HEK293T (cell line): ENCODE measurements around the gene RCAN3.

Source experiments
- FOXM1 ChIP-seq: fragments of 450-650 bp; IDR thresholded peaks from 2 replicates; pipeline ENCODE4 v1.6.1; 2017; ENCODE audit warnings: mild to moderate bottlenecking, borderline replicate concordance
- LEF1 ChIP-seq: fragments of 450-650 bp; IDR thresholded peaks from 2 replicates; pipeline ENCODE4 v1.6.1; 2017; ENCODE audit warnings: mild to moderate bottlenecking, borderline replicate concordance
- SUZ12 ChIP-seq: fragments of 450-650 bp; IDR thresholded peaks from 2 replicates; pipeline ENCODE4 v1.6.1; 2016; ENCODE audit warnings: mild to moderate bottlenecking
- TF ChIP-seq, protein P1 (sequence below): fragments of 450-650 bp; IDR thresholded peaks from 2 replicates; pipeline ENCODE4 v1.6.1; 2016

DNA sequence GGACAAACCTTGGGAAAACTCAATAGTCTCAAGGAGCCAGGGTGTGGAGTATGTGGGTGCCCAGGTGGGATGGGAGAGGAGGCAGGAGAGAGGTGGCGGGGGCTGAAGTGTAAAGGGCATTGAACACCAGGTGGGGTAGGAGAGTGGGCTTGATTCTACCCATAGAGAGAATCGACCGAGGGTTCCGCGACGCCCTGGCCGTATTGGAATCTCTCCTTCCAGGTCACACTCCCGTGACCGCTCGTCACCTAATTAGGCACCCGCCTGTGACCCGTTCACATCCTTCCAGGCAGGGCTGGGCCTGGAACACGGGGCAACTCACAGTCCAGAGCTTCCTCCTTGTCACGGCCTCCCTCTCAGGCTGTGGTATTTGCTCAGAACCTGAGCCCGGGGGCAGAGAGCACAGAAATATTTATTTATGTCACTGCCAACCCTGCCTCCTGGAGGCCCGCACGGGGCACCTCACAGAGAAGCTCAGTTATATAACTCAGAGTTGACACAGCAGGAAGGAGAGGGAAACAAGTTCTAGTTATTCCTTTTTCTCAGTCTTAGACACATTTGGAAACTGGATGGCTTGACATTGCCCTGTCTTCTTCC lies 65.3 kb downstream of the RCAN3 start:
- TF ChIP-seq, protein P1, sequence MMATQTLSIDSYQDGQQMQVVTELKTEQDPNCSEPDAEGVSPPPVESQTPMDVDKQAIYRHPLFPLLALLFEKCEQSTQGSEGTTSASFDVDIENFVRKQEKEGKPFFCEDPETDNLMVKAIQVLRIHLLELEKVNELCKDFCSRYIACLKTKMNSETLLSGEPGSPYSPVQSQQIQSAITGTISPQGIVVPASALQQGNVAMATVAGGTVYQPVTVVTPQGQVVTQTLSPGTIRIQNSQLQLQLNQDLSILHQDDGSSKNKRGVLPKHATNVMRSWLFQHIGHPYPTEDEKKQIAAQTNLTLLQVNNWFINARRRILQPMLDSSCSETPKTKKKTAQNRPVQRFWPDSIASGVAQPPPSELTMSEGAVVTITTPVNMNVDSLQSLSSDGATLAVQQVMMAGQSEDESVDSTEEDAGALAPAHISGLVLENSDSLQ = no peak
- TF ChIP-seq LEF1 = no peak
- TF ChIP-seq FOXM1 = no peak
- TF ChIP-seq SUZ12 = no peak
